Measurements from ENCODE around the gene AKR1E2.

Gene AKR1E2

GRCh38 chr10:4850397-4850796 lies 24.4 kb downstream of the AKR1E2 start:
- H3K36me3 ChIP-seq = no peaks in the 10 kb centered on the region
- H3K4me3 ChIP-seq (ENCODE audit: low read depth, low read length) = no peak overlapping the region
- no peak overlapping the region for H3K27ac ChIP-seq
- no peaks in the 10 kb centered on the region for H3K9me3 ChIP-seq (ENCODE audit: severe bottlenecking)
- no peak for TF ChIP-seq CTCF (IDR thresholded peaks at IDR 0.05; ENCODE audit: low read depth, low read length)
- DNase-seq = no peak
- H3K27me3 ChIP-seq (ENCODE audit: insufficient read depth, low read depth, severe bottlenecking) = peaks cover 8% of the 10 kb centered on the region

GRCh38 chr10:4851176-4851575 lies 25.2 kb downstream of the AKR1E2 start:
- no peak overlapping the region for H3K4me3 ChIP-seq (ENCODE audit: low read depth, low read length)
- no peak for TF ChIP-seq CTCF (IDR thresholded peaks at IDR 0.05; ENCODE audit: low read depth, low read length)
- H3K27ac ChIP-seq = no peak overlapping the region
- H3K9me3 ChIP-seq (ENCODE audit: severe bottlenecking) = no peaks in the 10 kb centered on the region
- no peak for DNase-seq
- H3K27me3 ChIP-seq (ENCODE audit: insufficient read depth, low read depth, severe bottlenecking) = peaks cover 3% of the 10 kb centered on the region
- no peaks in the 10 kb centered on the region for H3K36me3 ChIP-seq

GRCh38 chr10:4851846-4852245 lies 25.8 kb downstream of the AKR1E2 start:
- Histone ChIP-seq H3K36me3 (no peaks in the 10 kb centered on the region), H3K27ac (no peak overlapping the region), H3K9me3 (ENCODE audit: severe bottlenecking) (no peaks in the 10 kb centered on the region), H3K4me3 (ENCODE audit: low read depth, low read length) (no peak overlapping the region), H3K27me3 (ENCODE audit: insufficient read depth, low read depth, severe bottlenecking) (peaks cover 3% of the 10 kb centered on the region)
- TF ChIP-seq CTCF (IDR thresholded peaks at IDR 0.05; ENCODE audit: low read depth, low read length) = no peak
- no peak for DNase-seq

GRCh38 chr10:4865945-4866661 lies 40.1 kb downstream of the AKR1E2 start:
- no peak for DNase-seq
- Histone ChIP-seq H3K9me3 (ENCODE audit: severe bottlenecking) (no peaks in the 10 kb centered on the region), H3K4me3 (ENCODE audit: low read depth, low read length) (no peak overlapping the region), H3K27ac (no peak overlapping the region), H3K36me3 (no peaks in the 10 kb centered on the region), H3K27me3 (ENCODE audit: insufficient read depth, low read depth, severe bottlenecking) (no peaks in the 10 kb centered on the region)
- TF ChIP-seq CTCF (IDR thresholded peaks at IDR 0.05; ENCODE audit: low read depth, low read length) = no peak

GRCh38 chr10:4867109-4867519 lies 41.1 kb downstream of the AKR1E2 start:
- no peak for DNase-seq
- no peak overlapping the region for H3K4me3 ChIP-seq (ENCODE audit: low read depth, low read length)
- H3K27ac ChIP-seq = no peak overlapping the region
- TF ChIP-seq CTCF (IDR thresholded peaks at IDR 0.05; ENCODE audit: low read depth, low read length) = no peak
- H3K27me3 ChIP-seq (ENCODE audit: insufficient read depth, low read depth, severe bottlenecking) = no peaks in the 10 kb centered on the region
- H3K9me3 ChIP-seq (ENCODE audit: severe bottlenecking) = no peaks in the 10 kb centered on the region
- H3K36me3 ChIP-seq = no peaks in the 10 kb centered on the region
